Colon (tissue), 2 donors: Measurements from ENCODE around the gene BAG3.
"Not testable (repeated sequence)": the region's sequence is repeated elsewhere in the genome, so short reads cannot be mapped to it uniquely, and the experiment has no call there.

Experiments
- FAIRE-seq: peaks from 2 replicates; lab custom pipeline; 2012; peaks lifted over from hg19 to GRCh38; lab: Jason Lieb, UNC
- donor health status: control.
- donor health status: control.

BAG3 gene

DNA sequence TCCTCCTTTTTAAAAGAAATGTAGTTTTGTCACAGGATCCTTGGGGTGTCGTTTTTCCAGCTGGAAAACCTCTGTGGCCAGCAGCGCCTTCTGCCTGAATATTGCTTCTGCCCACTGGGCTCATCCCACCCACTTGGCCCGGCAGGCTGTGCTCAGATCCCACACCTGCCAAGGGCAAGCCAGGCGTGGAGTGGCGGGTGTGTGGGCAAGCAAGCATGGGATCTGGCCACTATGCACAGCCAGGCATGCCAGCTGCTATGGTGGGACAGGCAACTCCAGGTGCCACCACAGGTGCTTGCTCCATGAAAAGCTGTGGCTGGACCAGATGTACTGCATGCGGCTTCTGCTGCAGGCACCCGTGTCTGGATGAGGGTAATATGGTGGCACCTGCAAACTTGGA, 43.4 kb downstream of the BAG3 start:
- no peak for FAIRE-seq

DNA sequence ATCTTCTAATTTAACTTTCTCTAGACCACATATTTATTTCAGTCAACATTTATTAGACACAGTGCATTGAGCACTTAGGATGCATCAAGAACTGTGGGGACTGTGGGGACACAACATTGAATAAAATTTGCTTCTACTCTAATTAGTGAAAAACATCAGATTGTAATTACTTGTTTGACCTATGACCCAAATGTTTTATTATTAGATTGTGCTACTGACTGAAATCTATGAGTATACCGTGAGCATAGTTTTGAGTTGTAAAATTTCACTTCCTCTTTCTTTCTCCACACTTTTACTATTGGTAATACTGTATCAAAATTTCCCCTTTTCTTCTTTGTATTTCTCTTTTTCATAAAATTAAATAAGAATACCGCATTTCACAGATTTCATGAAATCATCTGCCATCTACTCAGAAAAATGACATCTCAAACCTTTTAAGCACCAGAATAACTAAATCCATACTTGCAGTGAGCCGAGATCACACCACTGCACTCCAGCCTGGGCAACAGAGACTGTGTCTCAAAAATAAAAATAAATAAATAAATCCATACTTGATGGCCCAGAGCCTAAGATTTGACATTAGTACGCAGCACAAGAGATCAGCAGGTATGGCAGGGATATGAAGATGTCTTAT, 49.3 kb downstream of the BAG3 start:
- FAIRE-seq = no peak

DNA sequence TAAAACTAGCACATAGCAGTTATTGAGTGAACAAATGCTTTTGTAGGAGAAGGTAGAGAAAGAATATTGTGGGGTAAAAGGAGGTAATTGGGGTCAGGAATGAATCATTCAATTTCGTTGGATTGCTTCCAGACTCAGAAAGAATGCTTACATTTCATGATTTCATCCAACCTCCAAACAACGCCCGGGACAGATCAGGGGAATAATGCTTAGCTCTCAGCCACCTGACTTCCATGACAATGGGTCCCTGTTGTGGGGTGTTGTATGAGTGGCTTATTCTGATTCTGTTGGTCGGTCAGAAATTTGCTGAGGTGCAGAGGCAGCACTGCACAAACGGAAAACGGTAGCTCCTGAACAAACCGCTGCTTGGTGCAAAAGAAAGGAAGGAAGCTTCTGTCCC, 50.7 kb downstream of the BAG3 start:
- no peak for FAIRE-seq

DNA sequence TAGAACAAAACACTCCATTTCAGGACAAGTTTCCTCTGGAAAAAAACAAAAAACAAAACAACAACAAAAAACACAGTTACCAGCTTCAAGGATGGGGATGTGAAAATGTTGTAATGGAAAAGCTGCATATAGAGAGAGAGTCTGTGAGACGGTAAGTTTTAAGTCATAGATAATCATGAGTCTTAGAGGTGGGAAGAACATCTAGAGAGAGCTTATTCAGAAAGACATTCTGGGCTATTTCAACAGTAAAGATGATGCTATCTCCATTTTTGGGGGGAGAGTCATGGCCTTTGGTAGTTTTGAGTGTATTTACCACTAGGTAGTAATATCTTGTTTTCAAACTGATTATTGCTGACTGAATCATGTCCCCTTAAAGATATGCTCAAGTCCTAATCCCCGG, 51.4 kb downstream of the BAG3 start:
- no peak for FAIRE-seq

DNA sequence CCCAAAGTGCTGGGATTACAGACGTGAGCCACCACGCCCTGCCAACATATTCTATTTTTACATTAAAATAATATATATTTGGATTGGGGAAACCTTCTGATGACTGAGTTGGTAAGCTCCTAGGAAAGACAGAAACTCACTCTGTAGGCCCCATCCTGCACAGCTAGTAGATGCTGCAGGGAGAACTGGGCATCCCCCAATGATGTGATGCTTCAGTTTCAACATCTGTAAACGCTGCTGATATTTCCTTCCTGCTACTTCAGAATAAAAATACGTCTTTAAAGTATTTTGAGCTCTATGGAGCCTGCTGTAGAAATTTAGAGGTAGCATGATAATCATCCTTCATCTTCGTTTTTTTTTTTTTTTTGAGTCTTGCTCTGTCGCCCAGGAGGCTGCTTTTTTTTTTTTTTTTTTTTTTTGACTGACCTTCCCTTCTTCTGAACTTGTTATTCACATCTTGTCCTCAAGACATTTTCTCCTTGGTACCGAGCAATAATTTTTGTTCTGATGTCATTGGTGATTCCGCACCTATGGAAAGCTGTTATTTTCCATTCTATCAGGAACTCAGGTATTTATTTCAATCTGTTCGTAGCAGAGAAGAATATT, 52.8 kb downstream of the BAG3 start:
- no peak for FAIRE-seq

DNA sequence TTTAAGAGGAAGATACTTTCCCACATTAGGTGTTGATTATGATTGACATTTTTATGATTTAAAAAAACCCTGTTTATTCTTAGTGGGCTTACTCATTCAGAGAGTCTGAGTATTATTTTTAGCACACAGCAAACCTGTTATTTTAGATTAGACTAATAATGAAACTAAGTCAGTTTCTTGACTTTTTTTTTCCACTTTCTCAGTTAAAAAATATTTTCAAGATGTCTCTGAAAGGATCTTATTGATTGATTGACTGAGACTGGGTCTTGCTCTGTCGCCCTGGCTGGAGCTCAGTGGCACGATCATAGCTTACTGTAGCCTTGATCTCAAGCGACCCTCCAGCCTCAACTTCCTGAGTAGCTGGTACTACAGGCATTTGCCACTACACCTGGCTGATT, 54.3 kb downstream of the BAG3 start:
- FAIRE-seq = no peak

DNA sequence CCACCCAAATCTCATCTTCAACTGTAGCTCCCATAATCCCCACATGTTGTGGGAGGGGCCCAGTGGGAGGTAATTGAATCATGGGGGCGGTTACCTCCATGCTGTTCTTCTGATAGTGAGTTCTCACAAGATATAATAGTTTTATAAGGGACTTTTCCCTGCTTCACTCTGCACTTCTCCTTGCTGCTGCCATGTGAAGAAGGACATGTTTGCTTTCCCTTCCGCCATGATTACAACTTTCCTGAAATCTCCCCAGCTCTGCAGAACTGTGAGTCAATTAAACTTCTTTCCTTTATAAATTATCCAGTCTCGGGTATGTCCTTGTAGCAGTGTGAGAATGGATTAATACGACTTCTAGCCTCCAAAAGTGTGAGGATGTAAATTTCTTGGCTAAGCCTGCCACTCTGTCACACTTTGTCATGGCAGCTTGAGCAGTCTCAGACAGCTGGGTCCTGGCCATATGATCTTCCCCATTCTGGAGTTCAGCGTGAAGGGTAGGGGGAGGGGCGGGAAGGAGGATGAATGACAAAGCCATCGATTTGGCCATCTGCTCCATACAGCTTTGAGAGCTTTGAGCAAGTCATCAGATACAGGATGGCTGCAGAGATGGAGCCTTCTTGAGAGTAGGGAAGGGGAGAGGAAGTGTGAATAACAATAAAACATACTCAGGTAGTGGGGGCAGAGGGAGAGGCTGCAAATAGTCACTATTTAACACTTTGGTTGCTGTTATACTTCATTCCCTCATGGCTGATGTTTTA, 55.5 kb downstream of the BAG3 start:
- FAIRE-seq = no peak

DNA sequence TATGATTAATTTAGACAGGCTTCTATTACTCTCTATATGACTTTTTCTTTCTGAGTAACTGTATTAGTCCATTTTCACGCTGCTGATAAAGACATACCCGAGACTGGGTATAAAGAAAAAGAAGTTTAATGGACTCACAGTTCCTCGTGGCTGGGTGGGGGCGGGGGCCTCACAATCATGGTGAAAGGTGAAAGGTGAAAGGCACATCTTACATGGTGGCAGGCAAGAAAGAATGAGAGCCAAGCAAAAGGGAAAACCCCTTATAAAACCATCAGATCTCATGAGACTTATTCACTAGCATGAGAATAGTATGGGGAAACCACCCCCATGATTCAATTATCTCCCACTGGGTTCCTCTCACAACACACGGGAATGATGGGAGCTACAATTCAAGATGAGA, 56.2 kb downstream of the BAG3 start:
- not testable (repeated sequence) for FAIRE-seq

DNA sequence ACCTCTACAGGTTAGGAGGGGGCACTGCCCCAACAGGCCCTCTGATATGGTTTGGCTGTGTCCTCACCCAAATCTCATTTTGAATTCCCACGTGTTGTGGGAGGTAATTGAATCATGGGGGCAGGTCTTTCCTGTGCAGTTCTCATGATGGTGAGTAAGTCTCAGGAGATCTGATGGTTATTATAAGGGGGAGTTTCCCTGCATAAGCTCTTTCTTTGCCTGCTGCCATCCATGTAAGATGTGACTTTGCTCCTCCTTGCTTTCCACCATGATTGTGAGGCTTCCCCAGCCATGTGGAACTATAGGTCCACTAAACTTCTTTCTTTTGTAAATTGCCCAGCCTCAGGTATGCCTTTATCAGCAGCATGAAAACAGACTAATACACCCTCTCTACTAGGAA, 59.8 kb downstream of the BAG3 start:
- not testable (repeated sequence) for FAIRE-seq

DNA sequence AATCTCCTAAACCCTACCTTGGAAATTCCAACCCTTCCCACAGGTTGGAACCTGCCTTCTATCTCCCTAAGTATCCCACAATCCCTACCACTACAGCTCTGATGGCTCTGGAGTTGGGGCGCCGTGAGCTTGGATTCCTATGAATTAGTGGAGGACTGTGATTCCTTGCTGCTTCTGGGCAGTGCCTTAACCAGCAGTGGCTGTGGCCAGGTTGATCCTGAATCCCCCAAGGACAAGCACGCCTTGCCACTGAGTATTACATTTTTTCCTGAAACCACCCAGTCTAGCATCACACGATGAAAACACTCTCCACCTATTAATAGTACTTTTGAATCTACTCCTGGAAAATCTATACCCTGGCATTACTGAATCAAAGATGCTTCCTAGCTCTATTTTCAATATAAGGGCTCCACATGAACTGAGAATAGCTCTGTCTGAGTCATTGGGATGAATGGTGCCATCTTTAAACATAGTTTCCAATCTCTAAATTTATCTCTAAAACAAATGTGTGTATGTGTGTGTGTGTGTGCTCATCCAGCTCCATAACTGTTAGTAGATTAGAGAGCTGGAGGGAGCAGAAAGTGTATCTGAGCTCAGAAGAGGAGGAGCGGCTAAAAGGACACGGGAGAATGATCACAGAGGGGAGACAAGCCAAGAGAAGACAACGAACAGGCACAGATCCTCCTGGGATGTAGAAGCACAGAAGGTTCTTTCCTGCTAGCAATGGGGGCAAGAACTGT, 62.7 kb downstream of the BAG3 start:
- FAIRE-seq = no peak

DNA sequence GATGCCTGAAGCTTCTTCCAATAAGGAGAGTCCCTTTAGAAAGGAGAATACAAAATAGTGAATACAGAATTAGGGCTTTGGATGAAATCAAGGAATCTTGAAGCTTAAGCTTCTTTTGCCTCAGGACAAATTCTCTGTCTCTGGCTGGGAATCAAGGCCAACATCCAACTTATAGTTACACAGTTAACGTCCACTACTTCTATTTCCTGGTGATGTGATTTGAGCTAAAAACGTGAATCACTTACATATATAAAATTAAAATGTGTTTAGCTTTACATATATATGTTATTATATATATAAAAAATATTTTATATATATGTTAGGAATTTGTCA, 63.3 kb downstream of the BAG3 start:
- FAIRE-seq = no peak

DNA sequence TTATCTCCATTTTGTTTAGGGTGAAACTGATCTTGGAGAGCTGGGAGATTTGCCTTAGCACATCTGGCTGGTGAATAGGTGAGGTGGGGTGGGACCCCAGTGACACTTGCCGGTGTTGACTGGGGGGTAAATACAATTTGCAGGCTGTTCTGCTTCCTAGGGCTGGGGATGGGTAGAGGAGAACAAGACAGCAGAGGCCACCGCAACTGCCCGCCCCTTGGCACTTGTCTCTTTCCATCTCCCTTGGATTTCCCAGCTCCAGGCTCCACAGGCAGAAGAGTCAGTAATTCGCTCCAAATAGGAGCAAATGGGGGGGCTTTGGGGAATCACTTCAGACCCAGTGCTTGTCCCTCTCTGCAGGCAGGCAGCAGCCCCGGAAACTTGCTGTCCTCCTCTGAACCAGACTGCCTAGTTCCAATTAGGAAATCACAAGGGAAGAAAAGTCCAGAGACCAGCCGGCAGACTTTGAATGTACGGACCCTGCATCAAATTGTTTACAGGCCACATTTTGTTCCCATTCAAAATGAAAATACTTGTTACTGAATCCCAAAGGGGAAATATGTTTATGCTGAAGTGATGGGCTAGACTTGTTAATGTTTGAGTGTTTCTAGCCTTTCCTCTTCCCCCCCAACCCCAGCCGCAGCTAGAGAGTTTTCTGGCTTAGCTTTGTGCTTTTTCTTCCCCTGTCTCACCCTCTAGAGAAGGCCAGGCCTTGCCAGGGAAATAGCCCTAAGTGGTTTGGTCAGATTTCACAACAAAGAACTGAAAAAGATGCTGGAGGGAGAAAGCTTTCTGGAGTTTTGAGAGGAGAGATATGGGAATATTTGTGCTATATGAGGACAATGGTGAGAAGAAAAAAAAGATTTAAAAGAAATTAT, 64.7 kb downstream of the BAG3 start:
- no peak for FAIRE-seq

DNA sequence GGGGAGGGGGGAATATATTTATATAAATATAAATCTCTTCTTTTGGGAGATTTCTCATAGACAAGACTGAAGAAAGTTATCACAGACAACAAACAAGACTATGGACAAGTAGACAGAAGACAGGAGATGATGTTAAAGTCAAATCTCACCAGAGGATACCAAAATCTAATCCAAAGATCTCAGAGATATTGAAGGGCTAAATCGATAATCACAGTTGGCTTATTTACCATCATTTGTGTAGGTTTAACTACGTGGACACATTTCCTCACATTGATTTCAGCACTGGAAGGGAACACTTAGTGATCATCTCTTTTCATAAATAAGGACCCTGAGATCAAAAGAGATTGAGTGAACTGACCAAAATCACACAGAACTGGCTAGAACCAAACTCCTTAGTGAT, 72.0 kb downstream of the BAG3 start:
- no peak for FAIRE-seq

DNA sequence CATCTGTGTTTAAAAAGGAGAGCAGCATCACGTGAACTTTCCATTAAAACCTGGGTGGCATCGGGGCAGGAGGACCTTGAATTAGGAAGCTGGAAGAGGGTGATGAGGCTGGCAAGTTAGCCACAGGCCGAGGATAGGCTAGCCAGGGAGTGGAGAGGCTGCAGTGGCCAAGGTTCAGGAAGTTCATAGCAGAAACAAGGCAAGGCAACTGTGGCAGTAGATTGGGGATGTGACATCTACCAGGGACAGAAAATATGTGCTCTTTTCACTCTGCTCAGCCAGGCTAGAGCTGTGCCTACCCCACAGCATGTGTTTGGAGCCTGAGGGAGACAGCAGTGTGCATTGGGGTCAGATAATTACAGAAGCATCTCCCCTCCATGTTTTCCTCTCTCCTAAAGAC, 72.4 kb downstream of the BAG3 start:
- no peak for FAIRE-seq

DNA sequence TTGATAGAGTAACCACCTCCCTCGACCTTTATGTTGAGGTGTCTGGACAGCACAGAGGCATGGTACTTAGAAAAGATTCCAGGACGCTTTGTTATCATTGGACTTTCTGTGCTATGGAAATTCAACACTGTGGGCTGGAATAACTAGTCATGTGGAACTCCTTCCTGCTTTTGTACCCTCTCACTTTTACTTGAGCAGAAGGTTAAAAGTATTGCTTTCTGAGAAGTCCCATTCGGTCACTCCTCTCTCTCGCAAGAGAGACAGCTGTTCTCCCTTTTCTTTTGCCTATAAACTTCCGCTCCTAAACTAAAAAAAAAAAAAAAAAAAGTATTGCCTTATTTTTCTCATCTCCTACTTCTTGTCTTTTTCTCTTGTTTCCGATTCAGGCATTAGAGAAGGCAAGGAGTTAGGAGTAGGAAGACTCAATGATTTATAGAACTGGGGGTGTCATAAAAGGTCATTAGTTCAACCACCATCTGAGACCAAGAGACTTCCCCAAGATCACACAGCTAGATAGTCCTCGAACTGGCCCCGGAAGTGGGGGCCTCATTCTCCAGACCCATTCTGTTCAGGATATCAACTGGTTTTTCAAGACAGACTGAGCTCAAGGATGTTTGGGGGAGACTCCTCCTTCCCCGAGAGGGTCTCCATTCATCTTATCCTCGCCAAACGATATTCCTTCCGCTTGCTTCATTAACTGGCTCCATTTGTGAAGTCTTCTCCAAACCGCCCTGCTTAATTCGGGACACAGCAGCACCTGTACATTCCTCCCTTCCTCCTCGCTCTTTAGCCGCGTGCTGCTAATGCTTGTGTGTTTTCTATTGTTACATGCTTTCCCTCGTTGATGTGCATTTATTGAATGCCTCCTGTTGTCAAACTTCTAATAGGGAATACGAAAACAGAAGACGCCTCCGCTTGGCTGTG, 73.7 kb downstream of the BAG3 start:
- no peak for FAIRE-seq

DNA sequence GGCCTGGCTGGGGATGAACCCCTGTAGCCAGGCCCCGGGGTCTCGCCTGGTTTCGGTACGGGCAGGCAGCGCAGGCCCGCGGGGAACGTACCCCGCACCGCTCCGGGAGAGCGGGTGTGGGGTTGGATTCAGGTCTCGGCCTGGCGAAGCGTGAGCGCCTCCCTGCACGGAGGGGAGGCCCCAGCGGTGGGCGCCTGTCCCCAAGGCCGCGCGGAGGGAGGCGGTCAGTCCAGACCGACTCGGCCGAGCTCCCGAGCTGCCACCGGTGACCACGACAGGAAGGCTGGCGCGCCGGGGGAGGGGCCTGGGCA, 74.3 kb downstream of the BAG3 start:
- FAIRE-seq = no peak

DNA sequence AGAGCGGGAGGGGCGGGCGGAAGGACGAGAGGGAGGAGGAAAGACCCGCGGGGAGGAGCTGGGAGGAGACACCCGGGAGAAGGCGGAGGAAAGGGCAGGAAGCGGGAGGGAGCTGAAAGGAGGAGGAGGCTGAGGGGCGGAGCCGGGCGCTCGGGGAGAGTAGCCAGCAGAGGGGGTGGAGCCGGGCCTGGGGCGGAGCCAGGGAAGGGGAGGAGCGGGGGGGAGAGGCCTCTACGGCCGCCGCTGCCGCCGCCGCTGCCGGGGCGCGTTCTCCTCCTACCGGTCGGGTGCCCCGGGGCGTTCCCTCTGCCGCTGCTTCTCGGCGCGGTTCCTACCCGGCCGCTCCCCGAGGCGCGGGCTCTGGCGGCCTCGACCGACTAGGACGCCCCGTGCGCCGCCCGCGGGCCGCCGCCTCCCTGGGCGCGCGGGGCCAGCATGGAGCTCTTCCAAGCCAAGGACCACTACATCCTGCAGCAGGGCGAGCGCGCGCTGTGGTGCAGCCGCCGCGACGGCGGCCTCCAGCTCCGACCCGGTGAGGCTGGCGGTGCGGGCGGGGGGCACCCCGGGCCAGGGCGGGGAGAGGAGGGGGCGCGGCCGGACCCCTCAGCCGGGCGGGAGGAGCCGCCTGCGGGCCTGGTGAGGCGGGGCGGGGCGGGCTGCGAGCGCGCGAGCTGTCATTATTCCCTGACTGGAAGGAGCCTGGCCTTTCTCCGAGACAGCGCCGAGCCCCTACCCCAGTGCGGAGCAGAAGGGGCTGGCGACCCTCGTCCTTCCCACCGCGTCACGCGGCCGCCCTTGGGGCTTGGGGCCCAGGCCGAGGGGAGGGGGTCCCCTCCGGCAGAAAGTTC, 74.9 kb downstream of the BAG3 start, which contains the start of gene INPP5F:
Gene INPP5F (plus strand): TSS at position 223 of the 848 bp plus-strand sequence. CDS start 213 bp downstream, at position 436.
- FAIRE-seq = no peak

DNA sequence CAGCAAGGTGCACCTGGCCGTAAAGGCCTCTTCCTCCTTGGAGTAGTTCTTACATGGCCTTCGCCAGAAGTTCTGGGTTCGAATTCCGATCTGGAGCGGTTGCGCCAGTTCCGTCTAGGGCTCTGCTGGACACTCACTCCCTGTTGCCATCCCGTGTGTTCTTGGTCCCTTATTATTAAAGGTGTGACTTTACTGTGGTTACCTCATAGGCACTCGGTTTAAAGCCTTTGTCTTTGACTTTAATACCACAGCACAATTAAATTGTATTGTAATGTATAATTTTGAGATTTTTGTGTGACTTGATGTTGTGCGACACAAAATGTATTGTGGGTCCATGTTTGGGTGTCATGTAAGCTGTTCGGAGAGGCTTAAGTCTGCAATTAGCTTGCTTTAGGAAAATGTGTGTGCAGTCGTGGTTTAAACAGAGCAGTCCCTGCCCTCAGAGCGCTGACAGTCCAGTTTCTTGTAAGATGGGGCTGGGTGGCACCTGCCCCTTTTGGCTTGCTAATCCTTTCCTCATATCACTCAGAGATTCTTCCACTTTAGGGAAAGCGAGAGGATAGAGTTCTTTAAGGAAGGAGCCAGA, 75.6 kb downstream of the BAG3 start:
- FAIRE-seq = no peak
